Brain pericyte (primary cell): ENCODE results near the gene PATL2.
"Not testable (repeated sequence)": the region's sequence is repeated elsewhere in the genome, so short reads cannot be mapped to it uniquely, and the experiment has no call there.

Experiments used
- DNase-seq: peaks from one replicate; pipeline ENCODE4 v3.0.0-alpha.2; 2012; ENCODE audit warnings: low read depth, low spot score

Gene PATL2

DNA sequence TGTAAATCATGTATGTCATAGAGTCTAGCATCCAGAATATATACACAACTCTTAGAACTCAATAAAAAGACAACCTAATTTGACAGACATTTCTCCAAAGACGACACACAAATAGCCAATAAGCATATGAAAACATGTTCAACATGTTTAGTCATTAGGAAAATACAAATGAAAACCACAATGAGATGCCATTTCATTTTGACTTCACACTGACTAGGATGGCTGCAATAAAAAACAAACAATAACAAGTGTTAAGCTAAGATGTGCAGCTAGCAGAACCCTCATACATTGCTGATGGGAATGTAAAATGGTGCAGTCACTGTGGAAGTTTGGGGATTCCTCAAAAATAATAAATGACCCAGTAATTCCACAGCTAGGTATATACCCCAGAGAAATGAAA, 64.1 kb downstream of the PATL2 start:
- DNase-seq: no peak

DNA sequence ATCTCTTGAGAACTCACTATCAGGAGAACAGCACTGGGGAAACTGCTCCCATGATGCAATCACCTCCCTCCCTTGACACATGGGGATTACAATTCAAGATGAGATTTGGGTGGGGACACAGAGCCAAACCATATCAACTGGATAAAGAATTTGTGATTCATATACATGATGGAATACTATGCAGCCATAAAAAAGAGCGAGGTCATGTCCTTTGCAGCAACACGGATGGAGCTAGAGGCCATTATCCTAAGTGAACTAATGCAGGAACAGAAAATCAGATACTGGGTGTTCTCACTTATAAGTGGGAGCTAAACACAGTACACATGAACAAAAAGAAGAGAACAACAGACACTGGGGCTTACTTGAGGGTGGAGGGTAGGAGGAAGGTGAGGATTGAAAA, 64.7 kb downstream of the PATL2 start:
- no peak for DNase-seq

DNA sequence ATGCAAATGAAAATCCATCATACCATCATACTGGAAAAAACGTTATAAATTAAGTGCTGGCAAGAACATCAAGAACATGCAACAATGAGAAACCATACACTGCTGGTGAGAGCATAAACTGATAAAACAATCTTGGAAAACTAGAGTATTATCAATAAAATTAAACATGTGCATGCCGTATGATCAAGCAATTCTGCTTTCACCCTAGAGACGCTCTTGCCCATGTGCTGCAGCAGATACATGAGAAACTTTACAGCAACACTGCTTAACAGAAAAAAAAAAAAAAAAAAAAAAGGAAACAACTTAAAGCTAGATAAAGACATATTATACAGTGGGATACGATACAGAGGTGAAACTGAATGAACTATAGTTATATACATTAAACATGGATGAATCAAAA, 69.5 kb downstream of the PATL2 start:
- no peak for DNase-seq

DNA sequence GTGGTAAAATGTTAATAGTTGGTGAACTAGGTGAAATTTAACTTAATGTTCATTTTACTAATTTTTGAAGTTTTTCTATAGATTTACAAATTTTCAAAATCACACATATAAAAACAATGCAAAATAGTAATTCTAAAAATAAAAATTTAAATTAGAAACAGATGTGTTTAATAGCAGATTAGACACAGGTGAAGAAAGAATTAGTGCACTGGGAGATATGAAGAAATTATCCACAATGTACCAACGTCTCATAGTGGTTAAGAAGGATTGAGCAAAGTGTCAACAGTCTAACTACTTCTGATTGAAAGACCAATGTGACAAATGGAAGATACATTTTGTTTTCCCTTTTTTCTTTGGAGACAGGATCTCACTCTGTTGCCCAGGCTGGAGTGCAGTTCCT, 74.1 kb downstream of the PATL2 start:
- no peak for DNase-seq

DNA sequence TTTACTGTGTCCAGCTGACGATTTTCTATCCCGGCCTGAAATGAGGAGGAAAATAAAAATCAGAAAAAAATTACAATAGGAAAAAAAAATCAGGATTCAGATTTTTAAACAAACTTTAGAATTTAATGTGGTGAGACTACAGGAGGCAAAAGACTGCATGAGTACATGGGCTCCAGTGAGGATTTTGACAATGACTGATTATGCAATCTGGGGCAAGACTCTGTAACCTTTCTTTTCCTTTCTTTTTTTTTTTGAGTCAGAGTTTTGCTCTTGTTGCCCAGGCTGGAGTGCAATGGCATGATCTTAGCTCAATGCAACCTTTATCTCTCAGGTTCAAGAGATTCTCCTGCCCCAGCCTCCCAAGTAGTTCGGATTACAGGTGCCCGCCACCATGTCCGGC, 77.5 kb downstream of the PATL2 start:
- no peak for DNase-seq

DNA sequence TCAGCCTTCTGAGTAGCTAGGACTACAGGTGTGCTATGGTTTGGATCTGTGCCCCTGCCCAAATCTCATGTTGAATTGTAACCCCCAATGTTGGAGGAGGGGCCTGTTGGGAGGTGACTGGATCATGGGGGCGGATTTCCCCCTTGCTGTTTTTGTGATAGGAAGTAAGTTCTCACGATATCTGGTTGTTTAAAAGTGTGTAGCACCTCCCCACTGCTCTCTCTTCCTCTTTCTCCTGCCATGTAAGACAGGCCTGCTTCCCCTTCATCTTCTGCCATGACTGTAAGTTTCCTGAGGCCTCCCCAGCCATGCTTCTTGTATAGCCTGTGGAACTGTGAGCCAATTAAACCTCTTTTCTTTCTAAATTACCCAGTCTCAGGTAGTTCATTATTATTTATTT, 85.8 kb downstream of the PATL2 start:
- not testable (repeated sequence) for DNase-seq

DNA sequence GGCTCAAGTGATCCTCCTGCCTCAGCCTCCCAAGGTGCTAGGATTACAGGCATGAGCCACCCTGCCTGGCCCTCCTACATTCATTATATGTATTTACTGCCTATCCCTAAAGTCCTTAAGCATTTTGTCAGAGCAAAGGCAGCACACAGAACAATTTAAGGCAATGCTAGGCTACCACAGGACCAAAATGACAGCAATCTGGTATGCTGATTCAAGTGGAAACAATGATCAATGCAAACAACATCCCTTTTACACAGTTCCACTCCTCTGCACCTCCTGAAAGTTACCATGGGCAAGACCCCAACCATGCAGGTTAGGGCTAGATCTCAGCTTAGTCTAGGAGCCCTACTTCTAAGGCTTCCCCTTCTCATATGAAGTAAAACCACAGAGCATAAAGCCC, 87.9 kb downstream of the PATL2 start:
- DNase-seq: no peak

DNA sequence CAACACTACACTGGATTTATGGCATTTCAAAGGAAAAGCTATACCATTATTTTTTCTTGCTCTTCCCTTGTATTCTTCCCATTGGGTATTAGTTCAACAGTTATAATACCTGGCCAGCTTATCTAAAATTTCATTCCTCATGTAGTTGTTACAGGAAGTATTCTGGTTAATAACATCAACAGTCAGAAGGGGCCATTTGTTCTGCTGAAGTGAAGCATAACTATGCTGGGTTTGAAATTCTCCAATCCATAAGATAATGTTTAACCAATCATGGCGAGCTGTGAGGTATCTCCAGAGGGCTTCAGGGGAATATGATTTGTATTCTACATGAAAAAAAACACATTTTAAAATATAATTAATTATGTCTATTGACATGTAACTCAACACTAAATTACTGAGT, 91.0 kb downstream of the PATL2 start:
- no peak for DNase-seq

DNA sequence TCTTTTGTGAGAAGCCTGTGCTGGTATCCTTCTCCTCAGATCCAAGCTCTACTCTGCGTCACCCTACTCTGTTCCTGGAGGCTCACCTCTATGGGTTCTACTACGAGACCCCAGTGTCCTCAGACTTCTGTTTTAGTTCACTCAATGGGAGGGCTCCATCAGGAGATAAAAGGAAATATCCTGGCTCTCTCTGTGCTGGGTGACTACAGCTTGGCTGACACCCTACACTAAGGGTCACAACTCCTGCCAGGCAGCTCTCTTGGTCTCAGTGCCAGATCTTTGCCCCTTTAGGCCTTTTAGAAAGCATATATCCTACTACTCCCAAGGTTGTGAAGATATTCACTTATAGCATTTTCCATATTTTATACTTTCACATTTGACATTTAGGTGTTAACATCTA, 94.1 kb downstream of the PATL2 start:
- DNase-seq: no peak
